K562 (cell line): ENCODE results near the gene SLC25A45. TPM values are rescaled to one million over a fixed set of nuclear protein-coding genes. Genes with fewer than 3 reads are reported as not detected.

Experiments used
- ATAC-seq: fragments of 200-7000 bp; cut with Tn5 transposase; 3 replicates; pipeline ENCODE4 v1.9.1; 2020; ENCODE audit warnings: moderate library complexity
- BruUV-seq: library from RNA; stranded (reverse); fragments of 400-500 nt; replicated peaks from 2 replicates; lab custom pipeline; 2021; lab: Mats Ljungman, UMichigan
- CTCF ChIA-PET: fragments of 300-600 bp; formaldehyde crosslinking; extraction: SDS; loops from one replicate; lab custom pipeline; 2021; ENCODE audit warnings: low intra/inter-chr PET ratio; lab: Yijun Ruan, JAX
- POLR2A ChIA-PET: fragments of 300-600, 350-650 bp; sonication (Branson Sonifier 250); formaldehyde crosslinking; extraction: SDS; loops from one replicate; lab custom pipeline; 2021; ENCODE audit warnings: antibody characterized with exemption, inconsistent platforms; lab: Yijun Ruan, JAX
- DNase-seq, 4 experiments: peaks; one replicate each; pipeline versions ENCODE4 v3.0.0 to v3.0.0-alpha.2; 2011 to 2018; ENCODE audit warnings: low spot score in 3 of 4, mixed read lengths in 3 of 4; ENCODE audit errors: extremely low read depth in 1 of 4
- FAIRE-seq: peaks from 2 replicates; lab custom pipeline; 2011; peaks lifted over from hg19 to GRCh38; lab: Jason Lieb, UNC
- H2AFZ ChIP-seq: 2 replicates; pipeline ENCODE4 v1.6.0; 2011; ENCODE audit warnings: low read depth, low read length, control low read depth, inconsistent platforms
- H3K27ac ChIP-seq: fragments of 200-600 bp; 3 replicates; pipeline ENCODE4 v1.8.0; 2011; ENCODE audit warnings: low read depth, mild to moderate bottlenecking, control low read depth, inconsistent platforms, low read length, moderate library complexity, mixed read lengths; ENCODE audit errors: extremely low read depth
- H3K27me3 ChIP-seq, 2 experiments: fragments of 300-600 bp in 1 of 2; 2 replicates in 1 of 2; 3 replicates in 1 of 2; pipeline versions ENCODE4 v1.6.0 to v1.8.0; 2011; ENCODE audit warnings: inconsistent platforms in 2 of 2, low read length in 2 of 2, mild to moderate bottlenecking in 1 of 2, mixed read lengths in 1 of 2, moderate library complexity in 1 of 2; ENCODE audit not compliant: control insufficient read depth in 2 of 2, insufficient read depth in 2 of 2
- H3K36me3 ChIP-seq: fragments of 300-600 bp; 3 replicates; pipeline ENCODE4 v1.8.0; 2011; ENCODE audit warnings: mild to moderate bottlenecking, low read length, inconsistent platforms; ENCODE audit not compliant: control insufficient read depth, insufficient read depth
- H3K4me1 ChIP-seq, 2 experiments: fragments of 200-600 bp in 1 of 2; replicated peaks in 1 of 2; 2 replicates in 1 of 2; 3 replicates in 1 of 2; pipeline versions ENCODE4 v1.5.1 to v1.8.0; 2011; ENCODE audit warnings: inconsistent platforms in 2 of 2, low read length in 2 of 2, mild to moderate bottlenecking in 1 of 2, mixed read lengths in 1 of 2, moderate library complexity in 1 of 2; ENCODE audit not compliant: control insufficient read depth in 2 of 2, insufficient read depth in 2 of 2
- H3K4me2 ChIP-seq: 2 replicates; pipeline ENCODE4 v1.6.1; 2011; ENCODE audit warnings: low read length, control low read depth, inconsistent platforms, mixed read lengths; ENCODE audit not compliant: insufficient read depth
- H3K4me3 ChIP-seq: fragments of 200-600 bp; sonication (generic), shearing (Covaris generic); 2 replicates; pipeline ENCODE4 v1.5.1; 2016; ENCODE audit warnings: control low read depth, inconsistent platforms
- H3K79me2 ChIP-seq: fragments of 200-600 bp; 3 replicates; pipeline ENCODE4 v1.8.0; 2011; ENCODE audit warnings: low read length, inconsistent platforms; ENCODE audit not compliant: control insufficient read depth, insufficient read depth
- H3K9ac ChIP-seq, 2 experiments: 2 replicates each; pipeline versions ENCODE4 v1.6.0 to v1.6.1; 2011; ENCODE audit warnings: low read depth in 2 of 2, low read length in 2 of 2, control low read depth in 1 of 2, inconsistent platforms in 1 of 2, mild to moderate bottlenecking in 1 of 2, mixed read lengths in 1 of 2; ENCODE audit not compliant: insufficient read depth in 1 of 2
- H3K9me1 ChIP-seq: one replicate; pipeline ENCODE4 v1.6.0; 2011; ENCODE audit warnings: inconsistent platforms, mild to moderate bottlenecking, low read length, moderate library complexity; ENCODE audit not compliant: control insufficient read depth, insufficient read depth
- H3K9me3 ChIP-seq: replicated peaks from 2 replicates; pipeline ENCODE4 v1.5.1; 2011; ENCODE audit warnings: low read depth, low read length, inconsistent platforms; ENCODE audit not compliant: control insufficient read depth, insufficient read depth
- H4K20me1 ChIP-seq: replicated peaks from 2 replicates; pipeline ENCODE4 v1.6.1; 2011; ENCODE audit warnings: low read length, inconsistent platforms, mixed read lengths; ENCODE audit not compliant: control insufficient read depth, insufficient read depth
- HDGF ChIP-seq: fragments of 450-650 bp; IDR thresholded peaks from 2 replicates; pipeline ENCODE4 v1.6.1; 2016
- MAZ ChIP-seq, 2 experiments: fragments of 450-650 bp in 1 of 2; sonication (generic) in 1 of 2; formaldehyde crosslinking; IDR thresholded peaks in 1 of 2; conservative IDR thresholded peaks in 1 of 2; 2 replicates each; pipeline versions ENCODE4 v1.4.0 to v1.5.0; 2020; ENCODE audit warnings: mild to moderate bottlenecking in 1 of 2, missing genetic modification reagents in 1 of 2
- MTA3 ChIP-seq: fragments of 450-650 bp; formaldehyde crosslinking; IDR thresholded peaks from 2 replicates; pipeline ENCODE4 v1.6.1; 2017; ENCODE audit warnings: mild to moderate bottlenecking, borderline replicate concordance
- POLR2A ChIP-seq: fragments of 450-650 bp; conservative IDR thresholded peaks from 2 replicates; pipeline ENCODE4 v1.6.1; 2016
- POLR2G ChIP-seq: fragments of 200-400 bp; formaldehyde crosslinking; IDR thresholded peaks from 2 replicates; pipeline ENCODE4 v1.6.1; 2017; ENCODE audit warnings: low read depth, mild to moderate bottlenecking, antibody characterized with exemption, low read length, moderate library complexity
- RBFOX2 ChIP-seq: fragments of 200-400 bp; formaldehyde crosslinking; IDR thresholded peaks from 2 replicates; pipeline ENCODE4 v1.6.1; 2017; ENCODE audit warnings: low read depth, mild to moderate bottlenecking, low read length, moderate library complexity
- SAP30 ChIP-seq: fragments of 200-600 bp; sonication (generic); IDR thresholded peaks from 2 replicates; pipeline ENCODE4 v1.6.1; 2012; ENCODE audit warnings: borderline replicate concordance, low read depth, mild to moderate bottlenecking, moderate library complexity, low read length, control low read depth, inconsistent platforms; ENCODE audit not compliant: insufficient read depth, poor library complexity, severe bottlenecking
- ZSCAN29 ChIP-seq: fragments of 450-650 bp; IDR thresholded peaks from 2 replicates; pipeline ENCODE4 v1.6.1; 2017
- WGBS: fragments of 100-300 bp; shearing (Covaris generic); methylation state at CpG from one replicate; pipeline ENCODE4 v1.1.6; 2016; ENCODE audit warnings: low coverage, mixed read lengths; ENCODE audit not compliant: insufficient coverage; ENCODE audit errors: missing lambda C conversion rate; 5-methylcytosine and 5-hydroxymethylcytosine counted together
- in situ Hi-C: fragments of 300-500 bp; cut with MboI; formaldehyde crosslinking; loops from 4 replicates; pipeline ENCODE4 v1.15.0; 2018; ENCODE audit warnings: inconsistent platforms, mixed read lengths
- intact Hi-C: fragments of 100-400 bp; cut with micrococcal nuclease; formaldehyde crosslinking; loops from 2 replicates; pipeline ENCODE4 v1.14.2; 2022
- polyA plus RNA-seq, 8 experiments: library from polyadenylated mRNA; depleted of rRNA in 4 of 8; stranded (reverse) in 5 of 8; unstranded in 3 of 8; fragments of >200 nt; fragmentation: Nextera tagmentation in 2 of 8; fragmentation: Illumina TruSeq in 1 of 8; extraction: Ambion mirVana in 2 of 8; extraction: Trizol in 1 of 8; gene quantifications; 2 replicates each; pipeline versions ENCODE4 v1.2.1 to v1.2.3, GENCODE V29; 2011 to 2014; ENCODE audit warnings: inconsistent platforms in 1 of 8, missing spikeins in 1 of 8
- total RNA-seq, 7 experiments: library from RNA; depleted of rRNA in 6 of 7; stranded (reverse); fragments of >200 nt in 6 of 7; fragmentation: Illumina TruSeq in 2 of 7; extraction: Trizol in 2 of 7; gene quantifications; 2 replicates each; pipeline versions ENCODE4 v1.2.1 to v1.2.3, GENCODE V29; 2011 to 2021; ENCODE audit warnings: low replicate concordance in 1 of 7
- TF ChIP-seq, protein P1 (sequence below), 3 experiments: fragments of 200-800 bp in 1 of 3; fragments of 250-450 bp in 1 of 3; fragments of 450-650 bp in 1 of 3; sonication (Bioruptor Pico) in 1 of 3; sonication (Bioruptor generic) in 1 of 3; formaldehyde crosslinking in 1 of 3; IDR thresholded peaks; 2 replicates each; pipeline versions ENCODE4 v1.6.1 to v1.8.0; 2016 to 2022; ENCODE audit warnings: mild to moderate bottlenecking in 2 of 3, missing genetic modification characterization in 2 of 3, missing compliant biosample characterization in 1 of 3, moderate library complexity in 1 of 3
- TF ChIP-seq, protein P2 (sequence below): fragments of 450-650 bp; IDR thresholded peaks from 2 replicates; pipeline ENCODE4 v1.6.1; 2016

Gene SLC25A45
- total and polyA plus RNA-seq, 9 of the 15 experiments (the other 6 are each of a cell fraction or from before 2014, with no cell fraction given) = 0.15 to 2.3 (median 0.68) TPM

DNA sequence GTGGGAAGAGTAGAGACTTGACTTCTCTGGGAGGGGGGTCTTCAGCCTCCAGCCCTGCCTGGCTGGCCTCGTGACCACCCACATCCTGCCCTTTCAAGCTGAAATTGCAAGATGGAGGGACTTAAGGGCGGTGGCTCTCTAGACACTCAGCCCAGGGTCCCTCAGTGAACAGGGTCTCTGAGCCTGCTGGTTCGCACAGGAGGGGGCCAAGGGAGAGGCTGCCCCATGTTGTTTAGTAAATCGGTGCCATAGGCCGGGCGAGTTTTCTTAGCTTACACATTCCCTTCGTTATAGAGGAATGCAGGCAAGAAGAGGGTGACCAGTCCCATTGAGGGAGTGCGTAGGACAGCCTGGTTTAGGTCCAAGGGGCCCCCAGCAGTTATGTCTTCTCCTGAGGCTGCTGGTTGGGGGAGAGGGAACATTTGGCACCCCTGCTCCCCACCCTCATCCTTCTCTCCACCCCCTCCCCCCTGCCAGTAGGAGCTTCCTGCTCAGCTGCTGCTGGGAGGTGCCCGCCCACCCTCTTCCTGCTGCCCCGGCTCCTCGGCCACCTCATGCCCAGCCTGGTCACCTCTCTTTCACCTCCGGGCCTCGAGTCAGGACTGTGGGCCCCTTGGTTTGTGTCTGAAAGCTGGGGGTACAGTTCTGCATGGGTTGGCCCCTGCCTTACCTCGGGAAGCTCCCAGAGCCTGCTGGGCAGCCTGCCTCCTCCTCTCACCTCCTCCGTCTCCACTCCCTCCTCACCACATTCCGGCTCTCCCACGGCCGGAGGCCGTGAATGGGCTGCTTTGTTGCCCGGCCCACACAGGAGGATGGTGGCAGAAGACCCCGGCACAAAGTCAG is 7.9 kb upstream of the SLC25A45 start:
- Histone ChIP-seq H4K20me1 (peaks cover 9% of the 10 kb centered on the region), H3K9me1 (no peaks in the 10 kb centered on the region), H3K4me3 (no peak overlapping the region), H3K27ac (no peak overlapping the region; the same call in 2 of the 3 replicates), H2AFZ (no peak overlapping the region), H3K4me1 (peaks cover 22 to 63% of the 10 kb centered on the region in 2 experiments), H3K36me3 (peaks cover 63% of the 10 kb centered on the region; the same call in 2 of the 3 replicates), H3K27me3 (no peaks in the 10 kb centered on the region), H3K9me3 (no peaks in the 10 kb centered on the region; the same call in 1 of the 2 replicates), H3K9ac (peak overlapping the region in 1 of 2 experiments; percentile 75; a peak in 2 of 4 replicates), H3K79me2 (peaks cover 37% of the 10 kb centered on the region), H3K4me2 (no peak overlapping the region)
- in situ Hi-C loops (no loop called here), intact Hi-C loops (no loop called here)
- FAIRE-seq = no peak
- peak in 1 of 4 experiments; percentile 19 for DNase-seq
- peak; percentile 34 for TF ChIP-seq RBFOX2
- TF ChIP-seq POLR2A = no peak
- no peak for TF ChIP-seq MAZ (CRISPR knock-in tag; conservative IDR thresholded peaks at IDR 0.05 in 1 of 2, IDR thresholded peaks at IDR 0.05 in 1 of 2)
- TF ChIP-seq SAP30 = no peak
- TF ChIP-seq ZSCAN29 = no peak
- TF ChIP-seq, protein P1, sequence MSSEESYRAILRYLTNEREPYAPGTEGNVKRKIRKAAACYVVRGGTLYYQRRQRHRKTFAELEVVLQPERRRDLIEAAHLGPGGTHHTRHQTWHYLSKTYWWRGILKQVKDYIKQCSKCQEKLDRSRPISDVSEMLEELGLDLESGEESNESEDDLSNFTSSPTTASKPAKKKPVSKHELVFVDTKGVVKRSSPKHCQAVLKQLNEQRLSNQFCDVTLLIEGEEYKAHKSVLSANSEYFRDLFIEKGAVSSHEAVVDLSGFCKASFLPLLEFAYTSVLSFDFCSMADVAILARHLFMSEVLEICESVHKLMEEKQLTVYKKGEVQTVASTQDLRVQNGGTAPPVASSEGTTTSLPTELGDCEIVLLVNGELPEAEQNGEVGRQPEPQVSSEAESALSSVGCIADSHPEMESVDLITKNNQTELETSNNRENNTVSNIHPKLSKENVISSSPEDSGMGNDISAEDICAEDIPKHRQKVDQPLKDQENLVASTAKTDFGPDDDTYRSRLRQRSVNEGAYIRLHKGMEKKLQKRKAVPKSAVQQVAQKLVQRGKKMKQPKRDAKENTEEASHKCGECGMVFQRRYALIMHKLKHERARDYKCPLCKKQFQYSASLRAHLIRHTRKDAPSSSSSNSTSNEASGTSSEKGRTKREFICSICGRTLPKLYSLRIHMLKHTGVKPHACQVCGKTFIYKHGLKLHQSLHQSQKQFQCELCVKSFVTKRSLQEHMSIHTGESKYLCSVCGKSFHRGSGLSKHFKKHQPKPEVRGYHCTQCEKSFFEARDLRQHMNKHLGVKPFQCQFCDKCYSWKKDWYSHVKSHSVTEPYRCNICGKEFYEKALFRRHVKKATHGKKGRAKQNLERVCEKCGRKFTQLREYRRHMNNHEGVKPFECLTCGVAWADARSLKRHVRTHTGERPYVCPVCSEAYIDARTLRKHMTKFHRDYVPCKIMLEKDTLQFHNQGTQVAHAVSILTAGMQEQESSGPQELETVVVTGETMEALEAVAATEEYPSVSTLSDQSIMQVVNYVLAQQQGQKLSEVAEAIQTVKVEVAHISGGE (CRISPR knock-in tag; IDR thresholded peaks at IDR 0.05) = no peak
- no peak for TF ChIP-seq MTA3
- TF ChIP-seq, protein P2, sequence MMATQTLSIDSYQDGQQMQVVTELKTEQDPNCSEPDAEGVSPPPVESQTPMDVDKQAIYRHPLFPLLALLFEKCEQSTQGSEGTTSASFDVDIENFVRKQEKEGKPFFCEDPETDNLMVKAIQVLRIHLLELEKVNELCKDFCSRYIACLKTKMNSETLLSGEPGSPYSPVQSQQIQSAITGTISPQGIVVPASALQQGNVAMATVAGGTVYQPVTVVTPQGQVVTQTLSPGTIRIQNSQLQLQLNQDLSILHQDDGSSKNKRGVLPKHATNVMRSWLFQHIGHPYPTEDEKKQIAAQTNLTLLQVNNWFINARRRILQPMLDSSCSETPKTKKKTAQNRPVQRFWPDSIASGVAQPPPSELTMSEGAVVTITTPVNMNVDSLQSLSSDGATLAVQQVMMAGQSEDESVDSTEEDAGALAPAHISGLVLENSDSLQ = no peak
- peak; percentile 14; the same call in 1 of the 2 replicates for TF ChIP-seq POLR2G
- TF ChIP-seq HDGF = no peak
- POLR2A ChIA-PET = interaction anchor here (0.6 to 16.2 kb wide), 6 partner anchors 10 to 118 kb away, joined by 3 to 250 read pairs (median 6); partner anchors contain the start of genes MALAT1 and NEAT1
- BruUV-seq = no TSS peak
- no peak for ATAC-seq
- CTCF ChIA-PET = no interaction called here
- 92% methylated on average over 9 of the region's 21 CpGs for WGBS
